K562 (cell line): Measurements from ENCODE around the gene OXSR1. TPM values are rescaled to one million over a fixed set of nuclear protein-coding genes. Genes with fewer than 3 reads are reported as not detected.

ENCODE experiments used
- CAMTA2 ChIP-seq: fragments of 250-450 bp; sonication (Bioruptor Pico); conservative IDR thresholded peaks from 2 replicates; pipeline ENCODE4 v1.5.1; 2022
- CBX3 ChIP-seq, 2 experiments: IDR thresholded peaks; 1 replicate in 1 of 2; 2 replicates in 1 of 2; pipeline ENCODE4 v1.6.1; 2012; ENCODE audit warnings: inconsistent platforms in 2 of 2, low read length in 2 of 2, borderline replicate concordance in 1 of 2, control low read depth in 1 of 2
- CCAR2 ChIP-seq: fragments of 200-400 bp; formaldehyde crosslinking; IDR thresholded peaks from 2 replicates; pipeline ENCODE4 v1.6.1; 2017; ENCODE audit warnings: mild to moderate bottlenecking, low read depth, low read length
- CHD1 ChIP-seq: fragments of 200-600 bp; sonication (generic); IDR thresholded peaks from one replicate; pipeline ENCODE4 v1.6.1; 2012; ENCODE audit warnings: mild to moderate bottlenecking, moderate library complexity, low read length, inconsistent platforms
- CHD4 ChIP-seq: fragments of 200-600 bp; sonication (generic); IDR thresholded peaks from 3 replicates; pipeline ENCODE4 v1.6.1; 2012; ENCODE audit warnings: low read depth, mild to moderate bottlenecking, mixed read lengths, low read length, inconsistent platforms; ENCODE audit not compliant: insufficient read depth, insufficient replicate concordance, poor library complexity, severe bottlenecking
- ELF1 ChIP-seq: fragments of 200-800 bp; sonication (Bioruptor generic); IDR thresholded peaks from 2 replicates; pipeline ENCODE4 v1.6.1; 2016; ENCODE audit warnings: missing genetic modification characterization, missing compliant biosample characterization
- FUS ChIP-seq: fragments of 200-400 bp; formaldehyde crosslinking; optimal IDR thresholded peaks from 2 replicates; pipeline ENCODE3; 2017; ENCODE audit warnings: low read depth, low read length
- LARP7 ChIP-seq: fragments of 450-650 bp; IDR thresholded peaks from 2 replicates; pipeline ENCODE4 v1.6.1; 2016
- MAFF ChIP-seq: IDR thresholded peaks from 2 replicates; pipeline ENCODE4 v1.6.1; 2012; ENCODE audit warnings: low read length, improper control_type of control experiment
- NCOA1 ChIP-seq: fragments of 450-650 bp; IDR thresholded peaks from 2 replicates; pipeline ENCODE4 v1.6.1; 2016; ENCODE audit warnings: low read depth
- NR3C1 ChIP-seq: sonication (generic); formaldehyde crosslinking; IDR thresholded peaks from 2 replicates; pipeline ENCODE4 v1.8.1; 2022; ENCODE audit warnings: missing genetic modification reagents
- POLR2H ChIP-seq: IDR thresholded peaks from 2 replicates; pipeline ENCODE4 v1.6.1; 2016; ENCODE audit warnings: missing genetic modification characterization, low read depth, mild to moderate bottlenecking, control low read depth, missing compliant biosample characterization, moderate library complexity
- RBM39 ChIP-seq: fragments of 200-400 bp; formaldehyde crosslinking; optimal IDR thresholded peaks from 2 replicates; pipeline ENCODE3; 2018; ENCODE audit warnings: low read depth, low read length
- RHOXF2B ChIP-seq: fragments of 250-450 bp; sonication (Bioruptor Pico); conservative IDR thresholded peaks from 2 replicates; pipeline ENCODE4 v1.5.1; 2021
- SMARCA5 ChIP-seq: fragments of 450-650 bp; IDR thresholded peaks from 2 replicates; pipeline ENCODE4 v1.6.1; 2016
- SPI1 ChIP-seq: IDR thresholded peaks from 2 replicates; pipeline ENCODE4 v1.6.1; 2011; ENCODE audit warnings: low read depth, low read length, control low read depth, borderline replicate concordance
- SREBF2 ChIP-seq: sonication (generic); formaldehyde crosslinking; IDR thresholded peaks from 2 replicates; pipeline ENCODE4 v1.4.0; 2020; ENCODE audit warnings: mild to moderate bottlenecking, missing genetic modification reagents
- TGIF2 ChIP-seq: sonication (generic); formaldehyde crosslinking; IDR thresholded peaks from 2 replicates; pipeline ENCODE4 v1.8.1; 2022; ENCODE audit warnings: mild to moderate bottlenecking, missing genetic modification reagents, moderate library complexity
- ZNF584 ChIP-seq: fragments of 200-800 bp; sonication (Bioruptor generic); IDR thresholded peaks from 2 replicates; pipeline ENCODE4 v1.6.1; 2016; ENCODE audit warnings: low read depth, mild to moderate bottlenecking, missing genetic modification characterization, missing compliant biosample characterization
- ZNF586 ChIP-seq: fragments of 450-650 bp; formaldehyde crosslinking; conservative IDR thresholded peaks from 2 replicates; pipeline ENCODE4 v1.4.0; 2020; ENCODE audit warnings: mild to moderate bottlenecking, moderate library complexity
- ZNF699 ChIP-seq: fragments of 250-450 bp; sonication (Bioruptor Pico); IDR thresholded peaks from 2 replicates; pipeline ENCODE4 v1.8.0; 2021; ENCODE audit warnings: mild to moderate bottlenecking, moderate library complexity; ENCODE audit not compliant: insufficient replicate concordance
- polyA plus RNA-seq, 8 experiments: library from polyadenylated mRNA; depleted of rRNA in 4 of 8; stranded (reverse) in 5 of 8; unstranded in 3 of 8; fragments of >200 nt; fragmentation: Nextera tagmentation in 2 of 8; fragmentation: Illumina TruSeq in 1 of 8; extraction: Ambion mirVana in 2 of 8; extraction: Trizol in 1 of 8; gene quantifications; 2 replicates each; pipeline versions ENCODE4 v1.2.1 to v1.2.3, GENCODE V29; 2011 to 2014; ENCODE audit warnings: inconsistent platforms in 1 of 8, missing spikeins in 1 of 8
- total RNA-seq, 7 experiments: library from RNA; depleted of rRNA in 6 of 7; stranded (reverse); fragments of >200 nt in 6 of 7; fragmentation: Illumina TruSeq in 2 of 7; extraction: Trizol in 2 of 7; gene quantifications; 2 replicates each; pipeline versions ENCODE4 v1.2.1 to v1.2.3, GENCODE V29; 2011 to 2021; ENCODE audit warnings: low replicate concordance in 1 of 7
- TF ChIP-seq, protein P1 (sequence below): fragments of 450-650 bp; formaldehyde crosslinking; IDR thresholded peaks from 2 replicates; pipeline ENCODE4 v1.4.0; 2022; ENCODE audit warnings: missing genetic modification characterization
- TF ChIP-seq, protein P2 (sequence below): fragments of 450-650 bp; IDR thresholded peaks from 2 replicates; pipeline ENCODE4 v1.6.1; 2016; ENCODE audit warnings: missing biosample characterization, missing genetic modification characterization
- TF ChIP-seq, protein P3 (sequence below): fragments of 150-350 bp; IDR thresholded peaks from 2 replicates; pipeline ENCODE4 v1.6.1; 2014; ENCODE audit warnings: low read depth, mild to moderate bottlenecking, low read length, borderline replicate concordance

Gene OXSR1
- total and polyA plus RNA-seq, 9 of the 15 experiments (the other 6 are each of a cell fraction or from before 2014, with no cell fraction given): 15.7 to 87.6 (median 48.7) TPM

GRCh38 chr3:38164952-38165721 lies at the start of gene OXSR1 (continued):
- TF ChIP-seq, protein P1, sequence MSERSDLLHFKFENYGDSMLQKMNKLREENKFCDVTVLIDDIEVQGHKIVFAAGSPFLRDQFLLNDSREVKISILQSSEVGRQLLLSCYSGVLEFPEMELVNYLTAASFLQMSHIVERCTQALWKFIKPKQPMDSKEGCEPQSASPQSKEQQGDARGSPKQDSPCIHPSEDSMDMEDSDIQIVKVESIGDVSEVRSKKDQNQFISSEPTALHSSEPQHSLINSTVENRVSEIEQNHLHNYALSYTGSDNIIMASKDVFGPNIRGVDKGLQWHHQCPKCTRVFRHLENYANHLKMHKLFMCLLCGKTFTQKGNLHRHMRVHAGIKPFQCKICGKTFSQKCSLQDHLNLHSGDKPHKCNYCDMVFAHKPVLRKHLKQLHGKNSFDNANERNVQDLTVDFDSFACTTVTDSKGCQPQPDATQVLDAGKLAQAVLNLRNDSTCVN (CRISPR knock-in tag): no peak
- TF ChIP-seq POLR2H (tag) (peak; percentile 49; the same call in 1 of the 2 replicates), RBM39 (peak; percentile 88), CHD1 (no peak), SPI1 (peak; percentile 90), ELF1 (tag) (peak; percentile 88), TGIF2 (CRISPR knock-in tag) (no peak; the same call in 1 of the 2 replicates), ZNF584 (no peak), CHD4 (no peak), CBX3 (IDR thresholded peaks at IDR 0.05; ENCODE audit: borderline replicate concordance in 1 of 2, low read length in 2 of 2) (peak in 1 of 2 experiments; percentile 10; a peak in 2 of 3 replicates), SREBF2 (no peak), NCOA1 (peak; percentile 99), CAMTA2 (CRISPR knock-in tag) (no peak; the same call in 1 of the 2 replicates), CCAR2 (no peak), LARP7 (no peak), ZNF586 (CRISPR knock-in tag) (no peak), RHOXF2B (CRISPR knock-in tag) (0 out of 2 replicates have a peak, but pooled peaks have one; percentile 65), NR3C1 (no peak), SMARCA5 (no peak), MAFF (no peak), ZNF699 (CRISPR knock-in tag) (no peak), FUS (no peak)
- TF ChIP-seq, protein P2, sequence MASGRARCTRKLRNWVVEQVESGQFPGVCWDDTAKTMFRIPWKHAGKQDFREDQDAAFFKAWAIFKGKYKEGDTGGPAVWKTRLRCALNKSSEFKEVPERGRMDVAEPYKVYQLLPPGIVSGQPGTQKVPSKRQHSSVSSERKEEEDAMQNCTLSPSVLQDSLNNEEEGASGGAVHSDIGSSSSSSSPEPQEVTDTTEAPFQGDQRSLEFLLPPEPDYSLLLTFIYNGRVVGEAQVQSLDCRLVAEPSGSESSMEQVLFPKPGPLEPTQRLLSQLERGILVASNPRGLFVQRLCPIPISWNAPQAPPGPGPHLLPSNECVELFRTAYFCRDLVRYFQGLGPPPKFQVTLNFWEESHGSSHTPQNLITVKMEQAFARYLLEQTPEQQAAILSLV (tag): 0 out of 2 replicates have a peak, but pooled peaks have one; percentile 35
- TF ChIP-seq, protein P3, sequence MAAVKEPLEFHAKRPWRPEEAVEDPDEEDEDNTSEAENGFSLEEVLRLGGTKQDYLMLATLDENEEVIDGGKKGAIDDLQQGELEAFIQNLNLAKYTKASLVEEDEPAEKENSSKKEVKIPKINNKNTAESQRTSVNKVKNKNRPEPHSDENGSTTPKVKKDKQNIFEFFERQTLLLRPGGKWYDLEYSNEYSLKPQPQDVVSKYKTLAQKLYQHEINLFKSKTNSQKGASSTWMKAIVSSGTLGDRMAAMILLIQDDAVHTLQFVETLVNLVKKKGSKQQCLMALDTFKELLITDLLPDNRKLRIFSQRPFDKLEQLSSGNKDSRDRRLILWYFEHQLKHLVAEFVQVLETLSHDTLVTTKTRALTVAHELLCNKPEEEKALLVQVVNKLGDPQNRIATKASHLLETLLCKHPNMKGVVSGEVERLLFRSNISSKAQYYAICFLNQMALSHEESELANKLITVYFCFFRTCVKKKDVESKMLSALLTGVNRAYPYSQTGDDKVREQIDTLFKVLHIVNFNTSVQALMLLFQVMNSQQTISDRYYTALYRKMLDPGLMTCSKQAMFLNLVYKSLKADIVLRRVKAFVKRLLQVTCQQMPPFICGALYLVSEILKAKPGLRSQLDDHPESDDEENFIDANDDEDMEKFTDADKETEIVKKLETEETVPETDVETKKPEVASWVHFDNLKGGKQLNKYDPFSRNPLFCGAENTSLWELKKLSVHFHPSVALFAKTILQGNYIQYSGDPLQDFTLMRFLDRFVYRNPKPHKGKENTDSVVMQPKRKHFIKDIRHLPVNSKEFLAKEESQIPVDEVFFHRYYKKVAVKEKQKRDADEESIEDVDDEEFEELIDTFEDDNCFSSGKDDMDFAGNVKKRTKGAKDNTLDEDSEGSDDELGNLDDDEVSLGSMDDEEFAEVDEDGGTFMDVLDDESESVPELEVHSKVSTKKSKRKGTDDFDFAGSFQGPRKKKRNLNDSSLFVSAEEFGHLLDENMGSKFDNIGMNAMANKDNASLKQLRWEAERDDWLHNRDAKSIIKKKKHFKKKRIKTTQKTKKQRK: peak; percentile 57; the same call in 1 of the 2 replicates
